Smooth muscle cell (in vitro differentiated cells): ENCODE data around the gene NUAK2. TPM values are rescaled to one million over a fixed set of nuclear protein-coding genes. Genes with fewer than 3 reads are reported as not detected.

Experiments
- DNase-seq: peaks from one replicate; lab custom pipeline; 2025; ENCODE audit not compliant: unreplicated experiment; lab: John Stamatoyannopoulos, UW
- H2AFZ ChIP-seq: fragments of 200-600 bp; sonication (generic); 2 replicates; pipeline ENCODE4 v1.6.0; 2016; ENCODE audit warnings: antibody characterized with exemption, low read depth, mild to moderate bottlenecking
- H3F3A ChIP-seq: fragments of 200-600 bp; sonication (generic); 2 replicates; pipeline ENCODE4 v1.6.0; 2017; ENCODE audit warnings: antibody characterized with exemption, low read depth
- H3K27ac ChIP-seq: fragments of 200-600 bp; sonication (generic); 2 replicates; pipeline ENCODE4 v1.5.1; 2016; ENCODE audit warnings: low read depth, mild to moderate bottlenecking
- H3K27me3 ChIP-seq: fragments of 200-600 bp; sonication (generic); 2 replicates; pipeline ENCODE4 v1.6.1; 2016; ENCODE audit warnings: low read depth, mild to moderate bottlenecking
- H3K36me3 ChIP-seq: fragments of 200-600 bp; sonication (generic); 2 replicates; pipeline ENCODE4 v1.5.1; 2016; ENCODE audit warnings: low read depth
- H3K4me1 ChIP-seq: fragments of 200-600 bp; sonication (generic); 2 replicates; pipeline ENCODE4 v1.5.1; 2016; ENCODE audit warnings: low read depth
- H3K4me2 ChIP-seq: fragments of 200-600 bp; sonication (generic); 2 replicates; pipeline ENCODE4 v1.6.0; 2016; ENCODE audit warnings: mild to moderate bottlenecking
- H3K4me3 ChIP-seq: fragments of 200-600 bp; sonication (generic); 2 replicates; pipeline ENCODE4 v1.5.1; 2016; ENCODE audit warnings: mild to moderate bottlenecking
- H3K79me2 ChIP-seq: fragments of 200-600 bp; sonication (generic); 2 replicates; pipeline ENCODE4 v1.6.0; 2016; ENCODE audit warnings: low read depth, mild to moderate bottlenecking
- H3K9ac ChIP-seq: fragments of 200-600 bp; sonication (generic); 2 replicates; pipeline ENCODE4 v1.6.0; 2016; ENCODE audit warnings: low read depth
- H3K9me3 ChIP-seq: fragments of 200-600 bp; sonication (generic); replicated peaks from 2 replicates; pipeline ENCODE4 v1.5.1; 2016; ENCODE audit warnings: low read depth
- H4K20me1 ChIP-seq: fragments of 200-600 bp; sonication (generic); 2 replicates; pipeline ENCODE4 v1.6.0; 2016; ENCODE audit warnings: low read depth
- CTCF ChIP-seq: fragments of 200-600 bp; sonication (generic); IDR thresholded peaks from 2 replicates; pipeline ENCODE4 v1.5.1; 2017; ENCODE audit warnings: borderline replicate concordance, mild to moderate bottlenecking, antibody characterized with exemption; ENCODE audit not compliant: insufficient read depth, poor library complexity, severe bottlenecking
- WGBS: methylation state at CpG from one replicate; pipeline ENCODE4 v1.1.7; 2016; ENCODE audit warnings: low lambda C conversion rate; 5-methylcytosine and 5-hydroxymethylcytosine counted together
- polyA plus RNA-seq: library from polyadenylated mRNA; unstranded; fragments of >200 nt; fragmentation: Nextera tagmentation; extraction: Ambion mirVana; gene quantifications from 2 replicates; pipeline ENCODE4 v1.2.1, GENCODE V29; 2016
- total RNA-seq: library from RNA; depleted of rRNA; stranded (reverse); fragments of >200 nt; gene quantifications from 2 replicates; pipeline ENCODE4 v1.2.3, GENCODE V29; 2014

Gene NUAK2
- total and polyA plus RNA-seq, 2 experiments from 2014 or later = 11.3 to 15.8 TPM

- no peaks in the 10 kb centered on the region for H3K4me1 ChIP-seq
- no peak overlapping the region for H3K9ac ChIP-seq
- no peaks in the 10 kb centered on the region for H4K20me1 ChIP-seq
- H3K4me3 ChIP-seq = no peak overlapping the region
- H2AFZ ChIP-seq = no peak overlapping the region
- H3F3A ChIP-seq = no peaks in the 10 kb centered on the region
- 76% methylated on average over 7 of the region's 7 CpGs for WGBS
- no peak for DNase-seq
- H3K27me3 ChIP-seq = peaks cover 4% of the 10 kb centered on the region
- no peaks in the 10 kb centered on the region for H3K9me3 ChIP-seq
- no peaks in the 10 kb centered on the region for H3K79me2 ChIP-seq
- no peak for TF ChIP-seq CTCF
- H3K4me2 ChIP-seq = no peak overlapping the region
- no peak overlapping the region for H3K27ac ChIP-seq
- no peaks in the 10 kb centered on the region for H3K36me3 ChIP-seq
Measured at GRCh38 chr1:205337481-205337880, 15.9 kb upstream of the NUAK2 start.

DNA sequence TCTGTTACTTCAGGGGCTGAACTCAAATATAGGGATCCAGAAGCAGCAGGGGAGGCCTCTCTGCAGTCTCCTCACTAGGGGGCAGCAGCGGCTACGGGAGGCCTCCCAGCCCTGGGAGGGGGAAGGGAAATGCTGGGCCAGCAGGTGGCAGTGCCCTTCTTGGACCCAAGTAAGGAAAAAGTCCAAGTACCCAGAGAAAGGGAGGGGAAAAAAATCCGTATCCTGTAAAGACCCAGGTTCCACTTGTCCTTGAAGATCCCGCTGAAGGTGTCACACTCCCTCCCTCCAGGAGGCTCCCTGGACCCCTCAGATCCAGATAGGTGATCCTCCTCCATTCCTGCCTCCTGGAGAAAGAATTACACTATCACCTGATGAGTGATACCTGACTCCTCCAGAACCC, 14.1 kb upstream of the NUAK2 start:
- Histone ChIP-seq H3K4me1 (no peaks in the 10 kb centered on the region), H3K27ac (no peak overlapping the region), H3F3A (no peaks in the 10 kb centered on the region), H3K27me3 (peaks cover 4% of the 10 kb centered on the region), H3K4me3 (no peak overlapping the region), H3K9me3 (no peaks in the 10 kb centered on the region), H3K9ac (no peak overlapping the region), H3K36me3 (no peaks in the 10 kb centered on the region), H2AFZ (no peak overlapping the region), H4K20me1 (no peaks in the 10 kb centered on the region), H3K4me2 (no peak overlapping the region), H3K79me2 (no peaks in the 10 kb centered on the region)
- DNase-seq = no peak
- peak; percentile 91 for TF ChIP-seq CTCF
- 9% methylated on average over 4 of the region's 4 CpGs for WGBS

DNA sequence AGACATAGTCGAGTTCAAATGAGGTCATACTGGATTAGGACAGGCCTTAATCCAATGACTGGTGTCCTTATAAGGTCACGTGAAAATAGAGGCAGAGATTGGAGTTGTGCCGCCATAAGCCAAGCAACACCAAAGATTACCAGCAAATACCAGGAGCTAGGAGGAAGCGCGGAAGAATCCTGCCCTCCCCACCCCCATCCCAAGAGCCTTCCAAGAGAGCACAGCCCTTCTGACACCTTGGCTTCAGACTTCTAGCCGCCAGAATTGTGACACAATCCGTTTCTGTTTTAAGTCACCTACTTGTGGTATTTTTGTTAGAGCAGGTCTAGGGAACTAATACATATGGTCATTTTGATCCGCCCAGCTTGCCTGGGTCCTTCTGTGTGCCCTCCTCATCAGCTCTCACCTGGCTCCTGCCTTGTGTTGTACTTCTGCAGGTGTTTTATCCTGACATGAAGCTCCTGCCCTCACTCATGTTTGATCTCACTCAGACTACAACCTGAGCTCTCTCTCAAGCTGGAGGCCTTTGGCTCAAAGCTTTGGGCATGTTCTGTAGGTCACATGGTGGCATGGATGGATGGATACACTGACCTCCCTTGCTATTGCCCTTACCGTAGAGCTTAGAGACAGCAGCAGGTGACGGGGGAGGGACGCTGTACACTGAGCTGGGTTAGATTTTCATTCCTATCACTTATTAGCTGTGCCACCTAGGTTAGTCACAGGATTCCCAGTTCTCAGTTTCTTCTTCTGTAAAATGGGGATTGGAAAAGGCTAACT, 10.7 kb upstream of the NUAK2 start:
- TF ChIP-seq CTCF = no peak
- peaks cover 4% of the 10 kb centered on the region for H3K27me3 ChIP-seq
- no peak overlapping the region for H3K27ac ChIP-seq
- H3K79me2 ChIP-seq = no peaks in the 10 kb centered on the region
- no peaks in the 10 kb centered on the region for H3K4me1 ChIP-seq
- H2AFZ ChIP-seq = no peak overlapping the region
- DNase-seq = no peak
- H4K20me1 ChIP-seq = no peaks in the 10 kb centered on the region
- no peaks in the 10 kb centered on the region for H3K9me3 ChIP-seq
- H3K4me3 ChIP-seq = no peak overlapping the region
- H3K4me2 ChIP-seq = no peak overlapping the region
- WGBS = 89% methylated on average over 11 of the region's 11 CpGs
- H3F3A ChIP-seq = no peaks in the 10 kb centered on the region
- no peak overlapping the region for H3K9ac ChIP-seq
- H3K36me3 ChIP-seq = no peaks in the 10 kb centered on the region

- Histone ChIP-seq H3K4me1 (peaks cover 2% of the 10 kb centered on the region), H4K20me1 (no peaks in the 10 kb centered on the region), H3K9ac (no peak overlapping the region), H3K9me3 (no peaks in the 10 kb centered on the region), H3K27me3 (peaks cover 4% of the 10 kb centered on the region), H2AFZ (no peak overlapping the region), H3K36me3 (no peaks in the 10 kb centered on the region), H3K4me2 (no peak overlapping the region), H3K4me3 (no peak overlapping the region), H3K79me2 (no peaks in the 10 kb centered on the region), H3K27ac (no peak overlapping the region), H3F3A (no peaks in the 10 kb centered on the region)
- 89% methylated on average over 2 of the region's 2 CpGs for WGBS
- no peak for DNase-seq
- no peak for TF ChIP-seq CTCF
Measured at GRCh38 chr1:205330150-205330549, 8.6 kb upstream of the NUAK2 start.
